ENCODE measurements around the gene IGSF8. TPM values are rescaled to one million over a fixed set of nuclear protein-coding genes. Genes with fewer than 3 reads are reported as not detected.

Gene IGSF8
- total RNA-seq, 6 experiments from 2014 or later = 27.5 to 45.7 (median 29.4) TPM

GRCh38 chr1:160063176-160063575 is 35.2 kb downstream of the IGSF8 start:
- WGBS (ENCODE audit: insufficient coverage, low coverage, low lambda C conversion rate, missing lambda C conversion rate) = 79% methylated on average over 4 of the region's 5 CpGs

DNA sequence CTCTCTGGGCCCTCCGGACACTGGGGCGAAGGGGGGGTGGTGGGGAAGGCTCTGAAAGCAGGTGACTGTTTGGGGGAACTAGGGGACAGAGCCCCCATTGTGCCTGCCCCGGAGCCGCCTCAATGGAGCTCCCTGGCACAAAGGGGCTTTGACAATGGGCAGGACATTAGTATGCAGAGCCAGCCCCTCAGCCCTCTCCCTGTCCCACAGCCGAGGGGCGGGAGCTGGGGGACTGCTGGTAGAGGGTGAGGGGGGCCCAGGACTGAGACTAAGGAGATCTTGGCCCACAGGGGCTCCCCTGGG is 36.2 kb downstream of the IGSF8 start:
- H3K4me1 ChIP-seq = no peaks in the 10 kb centered on the region
- no peak overlapping the region for H3K27ac ChIP-seq
- H3K9me3 ChIP-seq = no peaks in the 10 kb centered on the region
- DNase-seq = no peak
- no peaks in the 10 kb centered on the region for H3K36me3 ChIP-seq
- H3K27me3 ChIP-seq = no peaks in the 10 kb centered on the region
- intact Hi-C loops (cut with DNase I) = no loop called here
- no peak for ATAC-seq
- H3K4me3 ChIP-seq = no peak overlapping the region
- 64% methylated on average over 3 of the region's 6 CpGs for WGBS (ENCODE audit: insufficient coverage, low coverage, low lambda C conversion rate, missing lambda C conversion rate)
- TF ChIP-seq POLR2A (IDR thresholded peaks at IDR 0.05) (no peak), CTCF (IDR thresholded peaks at IDR 0.05) (no peak)

More at GRCh38 chr1:160063176-160063575, 35.2 kb downstream of the IGSF8 start:
- no peak for DNase-seq
- H3K36me3 ChIP-seq = no peaks in the 10 kb centered on the region
- no peaks in the 10 kb centered on the region for H3K4me1 ChIP-seq
- H3K27ac ChIP-seq = no peak overlapping the region
- H3K27me3 ChIP-seq = no peaks in the 10 kb centered on the region
- ATAC-seq = peak in 2 of 4 donors; percentile 23 to 27
- no peak overlapping the region for H3K4me3 ChIP-seq
- H3K9me3 ChIP-seq = no peaks in the 10 kb centered on the region
- TF ChIP-seq CTCF (IDR thresholded peaks at IDR 0.05) (no peak), POLR2A (IDR thresholded peaks at IDR 0.05) (no peak)
- intact Hi-C loops (cut with DNase I) = no loop called here

- Histone ChIP-seq H3K4me3 (no peak overlapping the region), H3K27me3 (no peaks in the 10 kb centered on the region), H3K9me3 (no peaks in the 10 kb centered on the region), H3K27ac (no peak overlapping the region), H3K4me1 (no peaks in the 10 kb centered on the region), H3K36me3 (no peaks in the 10 kb centered on the region)
- intact Hi-C loops (cut with DNase I) = no loop called here
- ATAC-seq (no peak), DNase-seq (no peak)
- 42% methylated on average over 7 of the region's 15 CpGs for WGBS (ENCODE audit: insufficient coverage, low coverage, low lambda C conversion rate, missing lambda C conversion rate)
- TF ChIP-seq POLR2A (IDR thresholded peaks at IDR 0.05) (no peak), CTCF (IDR thresholded peaks at IDR 0.05) (no peak)
These were observed 36.8 kb downstream of the IGSF8 start for GRCh38 chr1:160061369-160062229.

GRCh38 chr1:160058087-160058486 is 40.3 kb downstream of the IGSF8 start:
- TF ChIP-seq CTCF (IDR thresholded peaks at IDR 0.05) (peak in 3 of 4 donors; percentile 16 to 29 (median 22)), POLR2A (IDR thresholded peaks at IDR 0.05) (no peak)
- intact Hi-C loops (cut with DNase I) = no loop called here
- Histone ChIP-seq H3K4me3 (no peak overlapping the region), H3K36me3 (no peaks in the 10 kb centered on the region), H3K9me3 (no peaks in the 10 kb centered on the region), H3K4me1 (no peaks in the 10 kb centered on the region), H3K27ac (no peak overlapping the region), H3K27me3 (no peaks in the 10 kb centered on the region)
- WGBS (ENCODE audit: insufficient coverage, low coverage, low lambda C conversion rate, missing lambda C conversion rate) = 36% methylated on average over 2 of the region's 2 CpGs
- peak in 1 of 4 donors; percentile 27 for ATAC-seq
- no peak for DNase-seq
